ENCODE measurements around the gene TRDN.
"Not testable (repeated sequence)": the region's sequence is repeated elsewhere in the genome, so short reads cannot be mapped to it uniquely, and the experiment has no call there.

The TRDN gene

GRCh38 chr6:123559816-123560215, 76.9 kb downstream of the TRDN start:
- not testable (repeated sequence) for DNase-seq

- DNase-seq: not testable (repeated sequence)
Measured at GRCh38 chr6:123557474-123557873, 79.3 kb downstream of the TRDN start.

DNA sequence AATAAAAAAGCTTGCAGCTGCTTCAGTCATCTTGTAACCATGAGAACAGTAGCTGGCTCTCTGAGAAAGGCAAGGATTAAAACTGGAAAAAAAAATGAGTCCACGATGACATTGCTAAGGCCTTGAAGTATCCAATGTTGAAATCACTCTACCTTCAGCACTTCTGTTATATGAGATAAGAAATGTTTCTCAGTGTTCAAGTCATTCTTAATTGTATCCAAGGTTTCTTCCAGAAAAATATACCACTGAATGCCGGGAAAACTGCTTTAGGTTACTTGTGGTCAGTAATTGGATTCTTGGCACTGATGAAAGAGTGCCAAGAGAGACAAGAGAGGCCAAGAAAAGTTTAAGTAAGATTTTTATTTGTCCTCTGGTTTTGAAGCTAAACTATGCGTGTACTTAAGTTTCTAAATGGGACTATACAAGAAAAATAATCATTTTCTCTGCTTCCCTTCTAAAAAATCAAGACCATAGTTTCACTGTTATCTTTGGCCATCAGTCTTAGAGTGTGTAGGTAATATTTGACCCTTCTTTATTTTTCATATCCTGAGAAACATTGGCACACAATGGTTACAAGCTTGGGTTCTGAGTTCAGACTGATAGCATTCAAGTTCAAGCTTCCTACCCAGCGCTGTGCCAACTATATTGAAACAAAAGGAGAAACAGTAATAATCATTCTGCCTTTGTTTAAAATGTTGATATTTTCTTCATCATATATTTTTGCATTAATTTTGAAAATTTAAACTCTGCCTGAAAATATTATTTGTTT, 84.6 kb downstream of the TRDN start:
- DNase-seq: no peak

DNA sequence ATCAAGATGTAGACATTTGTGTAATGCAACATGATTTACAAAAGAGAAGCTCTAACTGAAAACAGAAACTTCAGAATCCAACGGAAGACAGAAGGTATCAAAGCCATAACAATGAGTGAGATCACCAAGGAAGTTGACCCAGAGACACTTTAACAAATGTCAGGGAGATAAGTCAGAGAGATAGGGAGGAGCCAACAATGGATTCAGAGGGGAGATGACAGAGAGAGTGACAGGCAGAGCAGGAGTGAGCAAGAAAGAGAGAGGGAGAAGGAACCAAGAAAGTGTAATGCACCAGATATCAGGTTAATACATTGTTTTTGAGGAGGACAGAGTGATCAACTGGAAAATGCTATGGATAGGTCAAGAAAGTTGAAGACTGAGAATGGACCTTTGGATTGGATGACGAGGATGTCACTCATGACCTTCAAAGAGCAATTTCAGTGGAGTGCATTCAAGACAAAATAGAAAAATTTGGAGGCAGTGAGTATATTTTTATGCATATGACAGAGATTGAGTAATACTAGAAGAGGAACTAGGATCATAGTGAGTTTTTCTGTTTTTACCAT, 86.6 kb downstream of the TRDN start:
- DNase-seq: no peak

- DNase-seq: peak in 1 of 2 experiments; percentile 20
Measured at GRCh38 chr6:123549476-123549875, 87.3 kb downstream of the TRDN start.

DNA sequence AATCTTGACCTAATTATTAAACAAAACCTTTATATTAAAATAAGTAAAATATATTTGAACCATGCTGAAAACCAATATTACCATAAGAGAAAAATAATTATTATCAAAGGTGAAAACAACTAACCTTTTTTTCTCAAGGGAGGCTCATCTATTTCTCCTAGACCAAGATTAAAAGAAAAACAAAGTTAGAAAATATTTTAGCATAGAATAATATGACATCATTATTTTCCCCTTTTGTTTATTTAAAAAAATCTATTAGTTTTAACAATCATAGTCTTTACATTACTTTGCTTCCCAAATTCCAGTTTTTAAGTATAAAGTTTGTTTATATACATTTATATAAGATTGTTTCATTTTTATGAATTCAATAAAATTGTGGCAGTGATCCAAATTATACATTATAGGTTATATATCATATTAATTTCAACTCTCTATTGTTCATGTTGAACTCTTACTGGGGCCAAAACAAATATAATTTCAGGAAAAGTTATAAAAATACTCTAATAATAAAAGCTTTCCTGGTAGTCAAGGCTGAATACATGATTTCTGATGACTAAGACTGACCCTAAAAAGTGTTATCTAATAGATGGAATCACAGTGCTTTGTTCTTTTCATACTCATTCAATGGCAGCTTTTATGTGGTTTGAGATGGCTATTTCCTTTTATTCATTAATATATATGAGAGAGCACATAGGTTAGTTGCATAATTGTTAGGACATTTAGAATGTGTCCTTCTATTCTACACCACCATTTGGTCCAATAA, 89.4 kb downstream of the TRDN start:
- no peak for DNase-seq

DNA sequence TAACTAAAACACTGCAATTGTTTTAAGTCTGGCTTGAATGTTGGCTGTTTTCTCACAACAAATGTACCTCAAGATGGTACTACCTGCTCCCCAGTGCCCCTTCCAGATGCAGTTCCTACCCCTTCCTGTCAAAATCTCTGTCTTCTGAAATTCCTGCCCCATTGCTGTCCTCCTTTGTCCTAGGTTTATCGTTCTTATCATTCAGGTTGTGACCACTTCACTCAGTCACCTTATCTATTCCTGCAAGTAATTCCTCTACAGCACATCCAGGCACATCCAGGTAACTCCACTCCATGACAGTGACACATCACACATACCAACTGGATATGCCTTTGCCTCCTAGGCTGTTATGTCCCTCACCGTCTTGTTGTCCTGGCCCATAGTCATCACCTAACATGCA, 90.2 kb downstream of the TRDN start:
- DNase-seq: no peak

GRCh38 chr6:123541462-123541861, 95.3 kb downstream of the TRDN start:
- DNase-seq: no peak

DNA sequence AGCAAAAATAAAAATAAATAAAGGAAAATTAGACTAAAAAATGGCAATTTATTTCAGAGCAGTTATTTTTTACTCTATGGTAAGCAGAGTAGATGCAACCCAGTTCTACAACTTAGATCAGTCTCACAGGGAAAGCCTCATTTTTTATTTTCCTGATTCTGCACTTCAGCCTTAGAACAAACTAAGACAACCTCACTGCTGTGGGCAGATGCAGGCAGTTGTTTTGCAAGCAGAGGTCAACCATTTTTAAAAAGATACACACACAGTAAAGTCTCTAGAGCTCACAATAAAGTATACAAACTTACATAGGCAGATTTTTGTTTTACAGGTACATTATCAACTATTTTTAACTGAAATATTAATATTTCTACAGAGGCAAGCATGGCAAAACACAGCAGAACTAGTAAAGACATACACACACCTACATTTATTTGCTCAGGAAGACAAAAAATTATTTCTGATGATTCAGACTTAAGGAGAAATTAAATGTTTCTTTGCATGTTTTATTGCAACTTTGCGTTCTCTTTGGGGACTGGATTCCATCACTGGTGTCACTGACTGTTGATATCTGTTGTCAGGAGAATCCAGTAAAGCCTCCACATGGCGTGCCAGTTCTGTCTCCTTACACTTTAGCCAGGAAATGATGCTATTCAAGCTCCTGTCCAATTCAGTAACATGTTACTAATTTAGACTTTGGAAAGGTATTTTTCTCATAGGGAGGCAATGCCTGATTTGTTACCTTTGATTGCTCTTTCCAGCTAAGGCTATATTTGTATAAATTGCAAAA, 102.7 kb downstream of the TRDN start:
- DNase-seq: no peak

DNA sequence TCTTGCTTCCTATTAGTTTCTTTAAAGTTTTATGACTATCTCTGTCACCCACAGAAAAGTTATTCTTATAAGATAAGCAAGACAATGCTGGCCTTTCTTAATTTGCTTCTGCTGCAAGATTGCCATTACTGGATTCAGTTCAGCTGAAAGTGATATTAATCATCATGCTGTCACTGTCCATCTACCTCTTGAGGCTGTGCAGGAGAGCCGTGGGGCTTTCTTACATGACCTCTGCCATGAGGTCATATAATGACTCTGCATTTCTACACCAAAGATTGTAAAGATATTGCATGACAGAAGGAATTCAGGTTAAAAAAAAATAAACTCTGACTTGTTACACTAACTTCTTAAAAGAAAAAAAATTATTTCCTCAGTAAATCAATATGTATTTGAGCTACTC, 106.9 kb downstream of the TRDN start:
- no peak for DNase-seq

DNA sequence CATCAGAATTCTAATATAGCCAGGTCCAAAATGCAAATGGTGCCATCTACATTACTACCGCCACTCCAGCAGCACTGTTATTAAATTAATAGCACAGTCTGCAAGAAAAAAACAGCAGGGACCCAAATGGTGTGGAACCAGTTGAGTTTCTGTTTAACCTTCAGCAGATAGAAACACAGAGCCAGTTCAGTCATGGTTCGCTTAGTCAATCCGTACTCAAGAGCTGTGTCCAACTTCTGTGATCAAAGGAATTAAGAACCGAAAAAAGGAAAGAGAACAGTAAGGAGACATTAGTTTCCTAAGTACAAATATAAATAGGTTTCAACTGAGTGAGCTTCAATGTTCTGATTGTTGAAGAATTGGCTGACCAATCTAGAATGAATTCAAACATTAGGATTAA, 107.7 kb downstream of the TRDN start:
- no peak for DNase-seq

- no peak for DNase-seq
Measured at GRCh38 chr6:123527406-123527805, 109.3 kb downstream of the TRDN start.

- DNase-seq: no peak
Measured at GRCh38 chr6:123526128-123526527, 110.6 kb downstream of the TRDN start.

- no peak for DNase-seq
Measured at GRCh38 chr6:123524781-123525180, 112.0 kb downstream of the TRDN start.

- no peak for DNase-seq
Measured at GRCh38 chr6:123520217-123520616, 116.5 kb downstream of the TRDN start.

DNA sequence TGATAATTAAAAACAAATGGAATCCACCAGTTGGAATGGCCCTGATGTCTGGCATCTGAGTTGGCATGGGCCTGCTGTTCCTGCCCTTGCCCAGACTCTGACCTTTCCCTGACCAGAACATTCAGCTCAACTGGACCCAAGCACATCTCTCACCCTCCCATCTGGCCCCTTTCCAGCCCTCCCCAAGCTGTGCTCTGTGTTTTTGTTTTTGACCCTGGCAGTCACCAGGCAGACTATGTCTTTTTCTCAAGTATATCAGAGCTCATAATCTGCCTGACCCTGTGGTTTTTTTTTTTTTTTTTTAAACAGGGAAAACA, 117.6 kb downstream of the TRDN start:
- no peak for DNase-seq

DNA sequence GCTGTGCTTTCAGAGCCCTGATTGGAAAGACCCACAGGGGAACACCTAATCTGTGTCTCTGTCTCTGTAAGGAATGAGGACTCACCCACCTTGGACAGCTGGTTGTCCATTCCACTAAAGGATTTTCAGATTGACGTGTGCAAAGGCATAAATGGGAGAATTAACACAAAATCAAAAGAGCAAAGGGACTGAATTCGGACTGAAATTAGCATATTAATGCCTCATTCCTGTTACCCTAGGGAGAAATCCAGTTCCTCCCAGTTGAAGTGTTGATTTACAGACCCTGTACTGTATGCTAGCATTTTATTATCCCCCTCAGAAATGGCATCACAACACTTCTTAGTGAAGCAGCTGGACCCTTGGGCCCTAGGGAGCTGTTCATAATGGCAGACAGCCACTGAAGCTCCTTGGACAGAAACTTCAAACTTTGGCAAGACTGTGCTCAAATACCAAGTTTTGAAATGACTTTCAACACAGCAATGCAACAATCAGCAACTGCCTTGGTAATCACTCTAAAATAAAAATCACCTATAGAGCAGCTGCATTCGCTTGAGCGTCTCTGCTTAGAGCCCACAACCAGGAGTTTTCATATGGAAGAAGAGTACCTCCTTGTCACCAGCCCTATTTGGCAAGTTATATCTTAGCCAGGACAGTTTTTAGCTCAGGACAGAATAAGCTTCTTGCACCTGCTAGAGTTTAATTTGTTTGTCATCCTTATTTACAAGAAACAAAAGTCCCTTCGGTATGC, 118.1 kb downstream of the TRDN start:
- peak; percentile 9 to 60 for DNase-seq

- no peak for DNase-seq
Measured at GRCh38 chr6:123515715-123516114, 121.0 kb downstream of the TRDN start.

- no peak for DNase-seq
Measured at GRCh38 chr6:123509112-123509511, 127.6 kb downstream of the TRDN start.

GRCh38 chr6:123508290-123508689, 128.5 kb downstream of the TRDN start:
- no peak for DNase-seq

GRCh38 chr6:123507582-123507981, 129.2 kb downstream of the TRDN start:
- DNase-seq: no peak

- DNase-seq: no peak
Measured at GRCh38 chr6:123503619-123504018, 133.1 kb downstream of the TRDN start.

- no peak for DNase-seq
Measured at GRCh38 chr6:123497025-123497424, 139.7 kb downstream of the TRDN start.
